HPDE6-E6E7 (cell line): ENCODE measurements around the gene RGCC.

Experiments used
- DNase-seq: peaks from one replicate; pipeline ENCODE4 v3.0.0; 2011; ENCODE audit warnings: missing footprints; ENCODE audit errors: extremely low spot score

RGCC gene

GRCh38 chr13:41453620-41454019, 3.7 kb upstream of the RGCC start:
- DNase-seq, result no peak

- DNase-seq, result no peak
Observed at GRCh38 chr13:41454170-41454569, 3.2 kb upstream of the RGCC start.

GRCh38 chr13:41455725-41456419, 1.5 kb upstream of the RGCC start:
- no peak for DNase-seq

- no peak for DNase-seq
Observed at GRCh38 chr13:41457589-41458186, 338 bp downstream of the RGCC start.

- DNase-seq, result no peak
Observed at GRCh38 chr13:41458187-41458760, 924 bp downstream of the RGCC start.

GRCh38 chr13:41458761-41459431, 1.5 kb downstream of the RGCC start:
- DNase-seq, result no peak

GRCh38 chr13:41459432-41460073, 2.2 kb downstream of the RGCC start:
- DNase-seq, result no peak

- DNase-seq, result no peak
Observed at GRCh38 chr13:41460074-41460465, 2.7 kb downstream of the RGCC start.

- DNase-seq, result no peak
Observed at GRCh38 chr13:41460930-41461329, 3.6 kb downstream of the RGCC start.

GRCh38 chr13:41461527-41462139, 4.3 kb downstream of the RGCC start:
- no peak for DNase-seq

- DNase-seq, result no peak
Observed at GRCh38 chr13:41462427-41462826, 5.1 kb downstream of the RGCC start.

- no peak for DNase-seq
Observed at GRCh38 chr13:41463838-41464602, 6.7 kb downstream of the RGCC start.

- no peak for DNase-seq
Observed at GRCh38 chr13:41465241-41465847, 8.0 kb downstream of the RGCC start.

GRCh38 chr13:41465898-41466320, 8.6 kb downstream of the RGCC start:
- no peak for DNase-seq

GRCh38 chr13:41467425-41467945, 10.1 kb downstream of the RGCC start:
- no peak for DNase-seq

- DNase-seq, result no peak
Observed at GRCh38 chr13:41468631-41469030, 11.3 kb downstream of the RGCC start.

- no peak for DNase-seq
Observed at GRCh38 chr13:41470196-41470595, 12.8 kb downstream of the RGCC start.

GRCh38 chr13:41471785-41472184, 14.4 kb downstream of the RGCC start:
- DNase-seq, result no peak

- no peak for DNase-seq
Observed at GRCh38 chr13:41487222-41487621, 29.9 kb downstream of the RGCC start.

GRCh38 chr13:41488124-41488523, 30.8 kb downstream of the RGCC start:
- no peak for DNase-seq
